IMR-90 (cell line): ENCODE results near the gene NTMT1. TPM values are rescaled to one million over a fixed set of nuclear protein-coding genes. Genes with fewer than 3 reads are reported as not detected.

Experiments
- ATAC-seq: fragments of 200-7000 bp; cut with Tn5 transposase; 2 replicates; pipeline ENCODE4 v1.9.1; 2020; ENCODE audit warnings: low read depth, mild to moderate bottlenecking, moderate library complexity
- BruUV-seq: library from RNA; stranded (reverse); fragments of 400-500 nt; replicated peaks from 2 replicates; lab custom pipeline; 2021; lab: Mats Ljungman, UMichigan
- CTCF ChIA-PET: fragments of 300-600 bp; formaldehyde crosslinking; extraction: SDS; loops from one replicate; lab custom pipeline; 2021; ENCODE audit warnings: antibody characterized with exemption; lab: Yijun Ruan, JAX
- POLR2A ChIA-PET: fragments of 300-600 bp; sonication (Branson Sonifier 250); formaldehyde crosslinking; loops from one replicate; lab custom pipeline; 2022; ENCODE audit warnings: antibody characterized with exemption; ENCODE audit not compliant: unreplicated experiment; lab: Charles Lee
- DNase-seq: peaks from one replicate; pipeline ENCODE4 v3.0.0; 2013
- H2AFZ ChIP-seq: replicated peaks from 2 replicates; pipeline ENCODE3; 2013; ENCODE audit warnings: low read length, mild to moderate bottlenecking; ENCODE audit not compliant: poor library complexity
- H2AK5ac ChIP-seq: 2 replicates; pipeline ENCODE4 v1.6.1; 2013; ENCODE audit warnings: low read depth, low read length, inconsistent platforms
- H2AK9ac ChIP-seq: replicated peaks from 2 replicates; pipeline ENCODE3; 2013; ENCODE audit warnings: mild to moderate bottlenecking, low read depth, low read length, moderate library complexity; ENCODE audit not compliant: poor library complexity
- H2BK120ac ChIP-seq: 2 replicates; pipeline ENCODE4 v1.6.1; 2013; ENCODE audit warnings: low read depth, low read length, inconsistent platforms
- H2BK15ac ChIP-seq: 3 replicates; pipeline ENCODE4 v1.6.1; 2013; ENCODE audit warnings: low read depth, low read length, inconsistent platforms
- H2BK20ac ChIP-seq: 2 replicates; pipeline ENCODE4 v1.6.1; 2013; ENCODE audit warnings: low read depth, mild to moderate bottlenecking, inconsistent platforms, low read length, moderate library complexity
- H2BK5ac ChIP-seq: 2 replicates; pipeline ENCODE4 v1.6.1; 2013; ENCODE audit warnings: mild to moderate bottlenecking, low read depth, low read length, inconsistent platforms; ENCODE audit not compliant: poor library complexity, severe bottlenecking
- H3K14ac ChIP-seq: replicated peaks from 2 replicates; pipeline ENCODE4 v1.6.1; 2013; ENCODE audit warnings: low read depth, low read length, inconsistent platforms
- H3K18ac ChIP-seq: 2 replicates; pipeline ENCODE4 v1.6.1; 2013; ENCODE audit warnings: low read depth, low read length, control low read depth
- H3K23ac ChIP-seq: 2 replicates; pipeline ENCODE4 v1.6.1; 2013; ENCODE audit warnings: low read depth, low read length, inconsistent platforms
- H3K27ac ChIP-seq: 2 replicates; pipeline ENCODE4 v1.5.1; 2013; ENCODE audit warnings: mild to moderate bottlenecking, control low read depth, low read length; ENCODE audit not compliant: insufficient read depth
- H3K27me3 ChIP-seq: 2 replicates; pipeline ENCODE4 v1.6.1; 2013; ENCODE audit warnings: low read length; ENCODE audit not compliant: control insufficient read depth, insufficient read depth
- H3K36me3 ChIP-seq: 2 replicates; pipeline ENCODE4 v1.6.1; 2013; ENCODE audit warnings: low read length, mixed read lengths; ENCODE audit not compliant: control insufficient read depth, insufficient read depth
- H3K4ac ChIP-seq: 2 replicates; pipeline ENCODE4 v1.6.1; 2013; ENCODE audit warnings: low read depth, low read length, inconsistent platforms
- H3K4me1 ChIP-seq: 2 replicates; pipeline ENCODE4 v1.6.1; 2013; ENCODE audit warnings: low read length, mixed read lengths; ENCODE audit not compliant: control insufficient read depth, insufficient read depth
- H3K4me2 ChIP-seq: 2 replicates; pipeline ENCODE4 v1.6.1; 2013; ENCODE audit warnings: low read depth, mild to moderate bottlenecking, control low read depth, low read length, moderate library complexity
- H3K4me3 ChIP-seq: 2 replicates; pipeline ENCODE4 v1.5.1; 2013; ENCODE audit warnings: low read depth, mild to moderate bottlenecking, control low read depth, low read length, moderate library complexity; ENCODE audit not compliant: insufficient read depth
- H3K56ac ChIP-seq: 2 replicates; pipeline ENCODE4 v1.6.1; 2013; ENCODE audit warnings: low read length, inconsistent platforms; ENCODE audit not compliant: insufficient read depth; ENCODE audit errors: extremely low read depth
- H3K79me1 ChIP-seq, 2 experiments: 2 replicates each; pipeline ENCODE4 v1.6.1; 2013; ENCODE audit warnings: low read length in 2 of 2, inconsistent platforms in 1 of 2, low read depth in 1 of 2
- H3K9ac ChIP-seq: 2 replicates; pipeline ENCODE4 v1.6.1; 2013; ENCODE audit warnings: low read depth, low read length, control low read depth
- H3K9me1 ChIP-seq: 2 replicates; pipeline ENCODE4 v1.6.1; 2013; ENCODE audit warnings: low read length, inconsistent platforms; ENCODE audit not compliant: insufficient read depth
- H3K9me3 ChIP-seq: 2 replicates; pipeline ENCODE4 v1.6.1; 2013; ENCODE audit warnings: low read length; ENCODE audit not compliant: control insufficient read depth, insufficient read depth
- H4K20me1 ChIP-seq: 2 replicates; pipeline ENCODE4 v1.6.1; 2013; ENCODE audit warnings: low read length, inconsistent platforms; ENCODE audit not compliant: insufficient read depth
- H4K5ac ChIP-seq: 2 replicates; pipeline ENCODE4 v1.6.1; 2013; ENCODE audit warnings: mild to moderate bottlenecking, low read depth, low read length, control low read depth
- H4K8ac ChIP-seq, 2 experiments: 2 replicates each; pipeline ENCODE4 v1.6.1; 2013; ENCODE audit warnings: low read depth in 2 of 2, low read length in 2 of 2, control low read depth in 1 of 2, inconsistent platforms in 1 of 2
- H4K91ac ChIP-seq: 2 replicates; pipeline ENCODE4 v1.6.1; 2013; ENCODE audit warnings: low read depth, low read length, inconsistent platforms; ENCODE audit not compliant: insufficient read depth
- BHLHE40 ChIP-seq: fragments of 150-350 bp; IDR thresholded peaks from 2 replicates; pipeline ENCODE4 v1.6.1; 2016; ENCODE audit warnings: mild to moderate bottlenecking, low read depth, low read length
- CEBPB ChIP-seq: IDR thresholded peaks from 2 replicates; pipeline ENCODE4 v1.6.1; 2012; ENCODE audit warnings: low read depth, low read length, improper control_type of control experiment
- CHD1 ChIP-seq: IDR thresholded peaks from 2 replicates; pipeline ENCODE4 v1.6.1; 2012; ENCODE audit warnings: low read depth, low read length, improper control_type of control experiment
- FOS ChIP-seq: fragments of 150-350 bp; IDR thresholded peaks from 2 replicates; pipeline ENCODE4 v1.6.1; 2016; ENCODE audit warnings: low read depth, low read length
- MAFK ChIP-seq: IDR thresholded peaks from 2 replicates; pipeline ENCODE4 v1.6.1; 2012; ENCODE audit warnings: low read depth, low read length, improper control_type of control experiment
- MAZ ChIP-seq: IDR thresholded peaks from 2 replicates; pipeline ENCODE4 v1.6.1; 2012; ENCODE audit warnings: low read depth, mild to moderate bottlenecking, low read length, improper control_type of control experiment, moderate library complexity, borderline replicate concordance
- MXI1 ChIP-seq: IDR thresholded peaks from 2 replicates; pipeline ENCODE4 v1.6.1; 2012; ENCODE audit warnings: low read depth, mild to moderate bottlenecking, low read length, moderate library complexity, borderline replicate concordance
- NFE2L2 ChIP-seq: fragments of 150-350 bp; IDR thresholded peaks from 2 replicates; pipeline ENCODE4 v1.6.1; 2016; ENCODE audit warnings: low read depth, mild to moderate bottlenecking, low read length
- POLR2A ChIP-seq: IDR thresholded peaks from 2 replicates; pipeline ENCODE4 v1.6.1; 2012; ENCODE audit warnings: mild to moderate bottlenecking, low read depth, low read length
- RAD21 ChIP-seq: IDR thresholded peaks from 2 replicates; pipeline ENCODE4 v1.6.1; 2012; ENCODE audit warnings: low read length, improper control_type of control experiment
- RCOR1 ChIP-seq: IDR thresholded peaks from 2 replicates; pipeline ENCODE4 v1.6.1; 2012; ENCODE audit warnings: mild to moderate bottlenecking, low read length, improper control_type of control experiment; ENCODE audit not compliant: insufficient replicate concordance
- RFX5 ChIP-seq: IDR thresholded peaks from 2 replicates; pipeline ENCODE4 v1.8.0; 2012; ENCODE audit warnings: low read depth, mild to moderate bottlenecking, low read length, moderate library complexity
- SMC3 ChIP-seq: fragments of 150-350 bp; IDR thresholded peaks from 2 replicates; pipeline ENCODE4 v1.6.1; 2016; ENCODE audit warnings: low read depth, mild to moderate bottlenecking, antibody characterized with exemption, low read length, moderate library complexity
- WGBS, 2 experiments: methylation state at CpG; one replicate each; pipeline versions ENCODE4 v1.1.5 to v1.1.7; 2013; ENCODE audit warnings: missing lambda C conversion rate in 2 of 2; ENCODE audit not compliant: insufficient read length in 1 of 2; ENCODE audit errors: extremely low coverage in 2 of 2; 5-methylcytosine and 5-hydroxymethylcytosine counted together
- dilution Hi-C: fragments of 300-500 bp; cut with HindIII; formaldehyde crosslinking; loops from one replicate; pipeline ENCODE4 v1.14.3; 2018; ENCODE audit warnings: low sequenced_read_pairs; ENCODE audit not compliant: unreplicated experiment
- in situ Hi-C: fragments of 300-500 bp; cut with MboI; formaldehyde crosslinking; loops from 3 replicates; pipeline ENCODE4 v1.14.3; 2019; ENCODE audit warnings: low sequenced_read_pairs, inconsistent platforms, mixed read lengths
- intact Hi-C: fragments of 100-400 bp; cut with micrococcal nuclease; formaldehyde crosslinking; loops from 2 replicates; pipeline ENCODE4 v1.10.0; 2022
- polyA plus RNA-seq, 3 experiments: library from polyadenylated mRNA; depleted of rRNA; stranded (reverse); fragments of >200 nt; gene quantifications; 2 replicates each; pipeline ENCODE4 v1.2.3, GENCODE V29; 2012; ENCODE audit warnings: low replicate concordance in 1 of 3
- total RNA-seq: library from RNA; depleted of rRNA; stranded (reverse); fragments of >200 nt; gene quantifications from 2 replicates; pipeline ENCODE4 v1.2.3, GENCODE V29; 2012
- TF ChIP-seq, protein P1 (sequence below): conservative IDR thresholded peaks from 2 replicates; pipeline ENCODE4 v1.5.1; 2012; ENCODE audit warnings: mild to moderate bottlenecking, low read depth, low read length, improper control_type of control experiment
- TF ChIP-seq, protein P2 (sequence below): fragments of 150-350 bp; IDR thresholded peaks from 2 replicates; pipeline ENCODE4 v1.6.1; 2016; ENCODE audit warnings: low read depth, mild to moderate bottlenecking, low read length, moderate library complexity, borderline replicate concordance

NTMT1 gene
- total and polyA plus RNA-seq, 2 of the 4 experiments (the other 2 are of a cell fraction), result 68.1 to 88.1 TPM

DNA sequence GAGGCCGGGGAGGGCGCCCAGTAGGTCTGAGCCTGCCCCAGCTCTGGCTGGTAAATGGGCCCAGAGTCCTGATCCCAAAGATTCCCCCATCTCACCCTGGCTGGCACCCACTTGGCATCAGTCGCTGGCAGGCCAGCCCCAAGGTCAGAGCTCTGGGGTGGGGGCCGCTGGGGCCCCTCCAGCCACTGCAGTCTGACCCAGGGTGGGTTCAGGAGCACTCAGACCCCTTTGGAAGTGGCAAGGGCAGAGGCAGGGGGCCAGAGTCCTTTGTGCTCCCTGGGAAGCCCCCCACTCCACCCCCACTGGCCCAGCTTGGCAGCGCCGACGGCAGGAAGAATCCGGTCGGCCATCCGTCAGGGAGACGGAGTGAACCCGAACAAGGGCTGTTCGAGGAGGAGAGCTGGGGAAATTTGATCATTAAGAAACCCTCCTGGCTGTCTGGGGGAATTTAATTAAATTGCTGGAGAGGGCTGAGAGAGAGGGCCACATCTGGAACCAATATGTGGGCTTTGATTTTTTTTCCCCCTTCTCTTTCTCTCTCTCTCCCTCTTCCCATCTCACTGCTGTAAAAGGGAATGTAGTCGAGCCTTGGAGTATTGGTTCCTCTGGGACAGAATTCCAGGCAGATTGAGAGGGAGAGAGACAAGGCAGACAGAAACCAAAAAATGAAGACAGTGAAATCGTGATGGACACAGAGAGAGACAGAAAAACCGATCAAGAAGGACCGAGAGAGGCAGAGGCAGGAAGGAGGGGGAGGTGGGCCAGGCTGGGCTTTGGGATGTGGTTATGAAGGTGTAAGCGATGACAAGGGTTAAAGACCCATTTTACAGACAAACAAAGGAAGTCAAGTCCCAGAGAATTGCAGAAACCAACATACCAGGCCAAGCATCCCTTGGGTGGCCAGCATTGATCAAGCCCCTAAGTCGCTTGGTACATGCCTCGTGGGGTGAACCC is 24.0 kb downstream of the NTMT1 start:
- Histone ChIP-seq H4K91ac (no peak overlapping the region; the same call in none of the 2 replicates), H3K4ac (peak overlapping the region; percentile 47; the same call in 1 of the 2 replicates), H3K4me3 (no peak overlapping the region), H4K5ac (no peak overlapping the region; the same call in 1 of the 2 replicates), H3K9me1 (peaks cover 6% of the 10 kb centered on the region), H3K4me1 (peaks cover 12% of the 10 kb centered on the region; the same call in 1 of the 2 replicates), H3K9me3 (no peaks in the 10 kb centered on the region), H2AK5ac (0 out of 2 replicates have a peak overlapping the region, but pooled peaks have one; percentile 2), H3K18ac (no peak overlapping the region; the same call in 1 of the 2 replicates), H3K14ac (peak overlapping the region; percentile 58), H2BK20ac (peak overlapping the region; percentile 42; the same call in 1 of the 2 replicates), H3K36me3 (no peaks in the 10 kb centered on the region), H2AFZ (no peak overlapping the region), H2AK9ac (no peak overlapping the region), H2BK120ac (peak overlapping the region; percentile 46), H2BK15ac (no peak overlapping the region), H3K23ac (no peak overlapping the region), H3K27ac (no peak overlapping the region), H3K79me1 (peaks cover 0 to 6% of the 10 kb centered on the region in 2 experiments; a peak in 1 of 4 replicates), H4K8ac (no peak overlapping the region), H3K56ac (no peak overlapping the region), H4K20me1 (no peaks in the 10 kb centered on the region), H3K27me3 (no peaks in the 10 kb centered on the region), H3K9ac (no peak overlapping the region), H2BK5ac (no peak overlapping the region), H3K4me2 (no peak overlapping the region; the same call in 1 of the 2 replicates)
- intact Hi-C loops, result no loop called here
- 93% methylated on average over 2 of the region's 20 CpGs; no CpG with 5 or more reads in 1 of the 2 experiments for WGBS, 2 experiments
- CTCF ChIA-PET, result no interaction called here
- POLR2A ChIA-PET, result no interaction called here
- dilution Hi-C loops, result no loop called here
- ATAC-seq (no peak; the same call in 1 of the 2 replicates), DNase-seq (no peak)
- in situ Hi-C loops, result loop anchor here (5.0 kb wide), 1 partner anchor 132 kb away; no protein-coding TSS in a partner anchor
- BruUV-seq, result no TSS peak
- TF ChIP-seq CHD1 (no peak), RAD21 (no peak), BHLHE40 (no peak), SMC3 (no peak), MAFK (no peak), MXI1 (no peak), MAZ (no peak), FOS (no peak), RCOR1 (no peak), NFE2L2 (no peak), CEBPB (no peak), POLR2A (no peak), RFX5 (no peak)
- TF ChIP-seq, protein P1, sequence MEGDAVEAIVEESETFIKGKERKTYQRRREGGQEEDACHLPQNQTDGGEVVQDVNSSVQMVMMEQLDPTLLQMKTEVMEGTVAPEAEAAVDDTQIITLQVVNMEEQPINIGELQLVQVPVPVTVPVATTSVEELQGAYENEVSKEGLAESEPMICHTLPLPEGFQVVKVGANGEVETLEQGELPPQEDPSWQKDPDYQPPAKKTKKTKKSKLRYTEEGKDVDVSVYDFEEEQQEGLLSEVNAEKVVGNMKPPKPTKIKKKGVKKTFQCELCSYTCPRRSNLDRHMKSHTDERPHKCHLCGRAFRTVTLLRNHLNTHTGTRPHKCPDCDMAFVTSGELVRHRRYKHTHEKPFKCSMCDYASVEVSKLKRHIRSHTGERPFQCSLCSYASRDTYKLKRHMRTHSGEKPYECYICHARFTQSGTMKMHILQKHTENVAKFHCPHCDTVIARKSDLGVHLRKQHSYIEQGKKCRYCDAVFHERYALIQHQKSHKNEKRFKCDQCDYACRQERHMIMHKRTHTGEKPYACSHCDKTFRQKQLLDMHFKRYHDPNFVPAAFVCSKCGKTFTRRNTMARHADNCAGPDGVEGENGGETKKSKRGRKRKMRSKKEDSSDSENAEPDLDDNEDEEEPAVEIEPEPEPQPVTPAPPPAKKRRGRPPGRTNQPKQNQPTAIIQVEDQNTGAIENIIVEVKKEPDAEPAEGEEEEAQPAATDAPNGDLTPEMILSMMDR, result no peak
- TF ChIP-seq, protein P2, sequence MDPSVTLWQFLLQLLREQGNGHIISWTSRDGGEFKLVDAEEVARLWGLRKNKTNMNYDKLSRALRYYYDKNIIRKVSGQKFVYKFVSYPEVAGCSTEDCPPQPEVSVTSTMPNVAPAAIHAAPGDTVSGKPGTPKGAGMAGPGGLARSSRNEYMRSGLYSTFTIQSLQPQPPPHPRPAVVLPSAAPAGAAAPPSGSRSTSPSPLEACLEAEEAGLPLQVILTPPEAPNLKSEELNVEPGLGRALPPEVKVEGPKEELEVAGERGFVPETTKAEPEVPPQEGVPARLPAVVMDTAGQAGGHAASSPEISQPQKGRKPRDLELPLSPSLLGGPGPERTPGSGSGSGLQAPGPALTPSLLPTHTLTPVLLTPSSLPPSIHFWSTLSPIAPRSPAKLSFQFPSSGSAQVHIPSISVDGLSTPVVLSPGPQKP, result no peak
